ENCODE measurements around the gene TMEM132D. TPM values are rescaled to one million over a fixed set of nuclear protein-coding genes. Genes with fewer than 3 reads are reported as not detected.

TMEM132D gene
- total and polyA plus RNA-seq, 7 donors = 0.01 TPM; not detected in 6

DNA sequence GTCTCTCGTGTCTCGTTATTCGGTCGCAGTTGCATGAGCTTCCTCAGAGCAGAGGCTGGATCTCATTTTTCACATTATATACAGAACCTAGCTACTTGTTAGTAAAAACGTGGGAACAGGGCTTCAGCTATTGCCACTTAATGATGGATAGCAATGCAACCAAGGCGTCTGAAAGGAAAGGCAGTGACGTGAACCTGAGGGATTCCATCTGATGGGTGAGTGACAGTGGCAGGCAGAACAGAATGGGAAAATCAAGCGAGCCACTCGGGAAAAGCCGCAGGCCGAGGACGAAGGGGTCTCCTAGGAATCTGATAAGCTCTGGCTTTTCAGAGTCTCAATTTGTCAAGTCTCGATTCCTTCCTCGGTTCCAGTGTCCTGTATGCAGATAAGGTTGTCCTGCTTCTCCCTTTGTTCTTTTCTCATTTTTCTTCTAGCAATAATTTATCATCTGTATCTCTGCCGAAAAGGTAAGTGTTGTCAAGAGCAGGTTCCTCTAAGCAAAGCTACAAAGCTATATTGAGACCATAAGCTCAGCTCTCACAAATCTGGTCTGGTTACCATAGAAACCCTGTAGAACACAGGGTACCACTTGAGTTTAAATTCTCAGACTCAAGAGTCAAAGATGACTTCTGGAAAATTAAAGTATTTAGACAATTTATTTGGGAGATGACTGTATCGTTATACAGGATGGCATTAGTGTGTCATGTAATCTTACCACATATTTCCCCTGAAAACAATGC is 633.9 kb downstream of the TMEM132D start:
- H3K27ac ChIP-seq = no peak overlapping the region
- ATAC-seq (no peak), DNase-seq (no peak)
- H3K9me3 ChIP-seq = no peaks in the 10 kb centered on the region
- H3K4me1 ChIP-seq = no peaks in the 10 kb centered on the region
- intact Hi-C loops (cut with DNase I) = no loop called here
- no peak overlapping the region for H3K4me3 ChIP-seq
- TF ChIP-seq, protein P1, sequence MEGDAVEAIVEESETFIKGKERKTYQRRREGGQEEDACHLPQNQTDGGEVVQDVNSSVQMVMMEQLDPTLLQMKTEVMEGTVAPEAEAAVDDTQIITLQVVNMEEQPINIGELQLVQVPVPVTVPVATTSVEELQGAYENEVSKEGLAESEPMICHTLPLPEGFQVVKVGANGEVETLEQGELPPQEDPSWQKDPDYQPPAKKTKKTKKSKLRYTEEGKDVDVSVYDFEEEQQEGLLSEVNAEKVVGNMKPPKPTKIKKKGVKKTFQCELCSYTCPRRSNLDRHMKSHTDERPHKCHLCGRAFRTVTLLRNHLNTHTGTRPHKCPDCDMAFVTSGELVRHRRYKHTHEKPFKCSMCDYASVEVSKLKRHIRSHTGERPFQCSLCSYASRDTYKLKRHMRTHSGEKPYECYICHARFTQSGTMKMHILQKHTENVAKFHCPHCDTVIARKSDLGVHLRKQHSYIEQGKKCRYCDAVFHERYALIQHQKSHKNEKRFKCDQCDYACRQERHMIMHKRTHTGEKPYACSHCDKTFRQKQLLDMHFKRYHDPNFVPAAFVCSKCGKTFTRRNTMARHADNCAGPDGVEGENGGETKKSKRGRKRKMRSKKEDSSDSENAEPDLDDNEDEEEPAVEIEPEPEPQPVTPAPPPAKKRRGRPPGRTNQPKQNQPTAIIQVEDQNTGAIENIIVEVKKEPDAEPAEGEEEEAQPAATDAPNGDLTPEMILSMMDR (IDR thresholded peaks at IDR 0.05) = no peak
- WGBS, 3 donors = 72 to 80% (median 79%) methylated on average over 16 of the region's 16 CpGs
- no peaks in the 10 kb centered on the region for H3K27me3 ChIP-seq (ENCODE audit: insufficient read depth in 3 of 3, low read length in 2 of 3)
- no peaks in the 10 kb centered on the region for H3K36me3 ChIP-seq (ENCODE audit: insufficient read depth in 1 of 2, low read depth in 1 of 2)

DNA sequence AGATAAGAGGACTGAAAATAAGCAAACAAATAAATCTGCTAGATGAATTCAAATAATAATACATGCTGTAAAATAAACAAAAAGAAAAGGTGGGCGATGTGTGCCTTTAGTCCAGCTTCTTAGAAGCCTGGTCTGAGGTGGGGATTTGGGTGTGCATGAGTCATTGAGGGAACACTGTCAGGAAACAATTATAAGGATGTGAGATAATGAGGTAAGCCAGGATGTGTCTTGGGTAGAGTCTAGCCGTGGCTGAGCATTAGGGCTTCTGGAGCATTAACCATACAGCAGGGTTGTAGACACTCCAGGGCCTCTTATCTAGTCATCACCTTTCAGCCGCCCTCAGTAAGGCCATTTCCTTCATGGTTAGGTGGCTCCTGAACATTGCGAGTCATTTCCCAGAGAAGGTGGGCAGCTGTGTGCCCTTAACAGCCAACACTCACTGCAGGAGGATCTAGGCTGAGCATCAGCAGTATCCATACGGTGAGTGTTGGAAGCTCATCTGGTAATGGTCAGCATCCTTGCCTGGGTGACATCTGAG is 645.0 kb downstream of the TMEM132D start:
- WGBS, 3 donors = 79 to 93% (median 80%) methylated on average over 5 of the region's 5 CpGs
- no peaks in the 10 kb centered on the region for H3K36me3 ChIP-seq (ENCODE audit: insufficient read depth in 1 of 2, low read depth in 1 of 2)
- ATAC-seq (no peak), DNase-seq (no peak)
- no peaks in the 10 kb centered on the region for H3K4me1 ChIP-seq
- intact Hi-C loops (cut with DNase I) = no loop called here
- no peak overlapping the region for H3K27ac ChIP-seq
- TF ChIP-seq, protein P1 (IDR thresholded peaks at IDR 0.05) = no peak
- H3K27me3 ChIP-seq (ENCODE audit: insufficient read depth in 3 of 3, low read length in 2 of 3) = no peaks in the 10 kb centered on the region
- H3K9me3 ChIP-seq = no peaks in the 10 kb centered on the region
- H3K4me3 ChIP-seq = no peak overlapping the region

DNA sequence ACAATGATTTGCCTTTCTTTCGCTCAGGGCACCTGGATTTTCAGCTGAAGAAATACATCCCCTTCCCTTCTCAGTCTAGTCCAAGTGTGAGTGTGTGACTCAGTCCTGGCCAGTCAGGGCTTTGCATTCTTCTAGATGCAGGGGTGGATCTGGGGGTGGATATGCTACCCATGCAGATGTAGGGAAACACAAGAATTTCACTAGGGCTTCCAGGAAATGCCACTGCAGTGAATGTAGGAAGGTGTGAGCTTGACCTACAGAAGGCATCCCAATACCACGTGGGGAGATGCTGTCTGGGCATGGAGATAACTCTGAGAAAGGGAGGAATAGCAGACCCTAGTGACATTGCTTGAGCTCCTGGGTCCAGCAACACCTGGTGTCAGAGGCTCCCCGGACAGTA is 646.3 kb downstream of the TMEM132D start:
- 74 to 84% (median 76%) methylated on average over 3 of the region's 3 CpGs for WGBS, 3 donors
- H3K4me3 ChIP-seq = no peak overlapping the region
- TF ChIP-seq, protein P1 (IDR thresholded peaks at IDR 0.05) = no peak
- no peaks in the 10 kb centered on the region for H3K36me3 ChIP-seq (ENCODE audit: insufficient read depth in 1 of 2, low read depth in 1 of 2)
- no peaks in the 10 kb centered on the region for H3K4me1 ChIP-seq
- no peaks in the 10 kb centered on the region for H3K9me3 ChIP-seq
- H3K27ac ChIP-seq = no peak overlapping the region
- intact Hi-C loops (cut with DNase I) = no loop called here
- no peaks in the 10 kb centered on the region for H3K27me3 ChIP-seq (ENCODE audit: insufficient read depth in 3 of 3, low read length in 2 of 3)
- DNase-seq (no peak), ATAC-seq (no peak)

DNA sequence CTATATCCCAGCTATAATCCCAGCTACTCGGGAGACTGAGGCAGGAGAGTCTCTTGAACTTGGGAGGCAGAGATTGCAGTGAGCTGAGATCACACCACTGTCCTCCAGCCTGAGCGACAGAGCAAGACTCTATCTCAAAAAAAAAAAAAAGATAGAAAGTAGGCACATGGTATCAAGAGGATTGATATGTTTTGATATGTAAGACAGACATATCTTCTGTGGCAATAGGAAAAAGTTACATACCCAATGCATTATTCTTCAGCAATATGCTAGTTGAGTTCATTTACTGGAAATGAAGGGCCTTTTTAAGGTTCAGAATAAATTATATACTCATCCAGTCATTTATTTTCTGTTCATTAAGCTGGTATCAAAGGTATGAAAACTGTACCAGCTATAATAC is 657.2 kb downstream of the TMEM132D start:
- TF ChIP-seq, protein P1 (IDR thresholded peaks at IDR 0.05) = no peak
- 65 to 74% (median 74%) methylated on average over 2 of the region's 2 CpGs for WGBS, 3 donors
- no peak overlapping the region for H3K4me3 ChIP-seq
- ATAC-seq (no peak), DNase-seq (no peak)
- intact Hi-C loops (cut with DNase I) = no loop called here
- no peaks in the 10 kb centered on the region for H3K9me3 ChIP-seq
- H3K4me1 ChIP-seq = no peaks in the 10 kb centered on the region
- no peaks in the 10 kb centered on the region for H3K27me3 ChIP-seq (ENCODE audit: insufficient read depth in 3 of 3, low read length in 2 of 3)
- H3K36me3 ChIP-seq (ENCODE audit: insufficient read depth in 1 of 2, low read depth in 1 of 2) = no peaks in the 10 kb centered on the region
- no peak overlapping the region for H3K27ac ChIP-seq

All from psoas muscle (tissue), 8 donors.